ENCODE data around the gene CASS4. TPM values are rescaled to one million over a fixed set of nuclear protein-coding genes. Genes with fewer than 3 reads are reported as not detected.

Gene CASS4
- total and polyA plus RNA-seq, 9 of the 15 experiments (the other 6 are each of a cell fraction or from before 2014, with no cell fraction given), result 8.1 to 53.8 (median 26.7) TPM

DNA sequence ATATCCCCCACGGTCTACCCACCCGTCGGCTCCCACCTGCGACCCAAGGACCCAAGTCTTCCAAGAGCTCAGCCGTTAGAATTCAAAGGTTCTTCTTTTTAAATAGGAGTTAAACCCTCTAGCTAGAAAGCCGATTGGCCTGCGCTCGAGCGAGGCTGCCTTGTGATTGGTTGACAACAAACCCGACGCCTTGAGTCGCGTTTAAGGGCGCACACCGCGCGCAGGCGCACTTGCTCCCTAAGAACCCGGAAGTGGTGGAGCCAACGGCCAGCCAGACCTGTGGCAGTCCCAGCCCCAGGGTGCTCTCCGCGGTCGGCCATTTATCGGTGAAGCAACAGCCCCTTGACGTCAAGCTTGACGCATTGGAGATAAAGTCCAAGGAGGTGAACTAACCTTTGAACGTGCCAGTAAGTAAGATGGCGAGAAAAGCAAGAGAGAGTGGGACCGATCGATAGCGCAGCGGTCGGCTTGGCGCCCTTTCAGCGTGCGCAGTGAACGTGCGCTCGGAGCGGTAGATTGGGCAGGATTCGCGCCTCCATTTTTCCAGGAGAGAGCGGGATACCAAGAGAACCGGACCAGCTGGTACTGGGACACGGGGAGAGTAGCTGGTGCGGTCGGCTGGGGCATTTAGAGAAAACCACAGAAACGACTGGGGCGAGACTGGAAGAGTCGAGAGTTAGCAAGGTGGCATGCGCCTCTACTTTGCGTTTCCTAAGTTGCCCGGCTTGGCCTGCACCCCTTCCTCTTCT lies 19.8 kb upstream of the CASS4 start, which contains the start of the genes AURKA and CSTF1 (continued):
- TF ChIP-seq, protein P1, sequence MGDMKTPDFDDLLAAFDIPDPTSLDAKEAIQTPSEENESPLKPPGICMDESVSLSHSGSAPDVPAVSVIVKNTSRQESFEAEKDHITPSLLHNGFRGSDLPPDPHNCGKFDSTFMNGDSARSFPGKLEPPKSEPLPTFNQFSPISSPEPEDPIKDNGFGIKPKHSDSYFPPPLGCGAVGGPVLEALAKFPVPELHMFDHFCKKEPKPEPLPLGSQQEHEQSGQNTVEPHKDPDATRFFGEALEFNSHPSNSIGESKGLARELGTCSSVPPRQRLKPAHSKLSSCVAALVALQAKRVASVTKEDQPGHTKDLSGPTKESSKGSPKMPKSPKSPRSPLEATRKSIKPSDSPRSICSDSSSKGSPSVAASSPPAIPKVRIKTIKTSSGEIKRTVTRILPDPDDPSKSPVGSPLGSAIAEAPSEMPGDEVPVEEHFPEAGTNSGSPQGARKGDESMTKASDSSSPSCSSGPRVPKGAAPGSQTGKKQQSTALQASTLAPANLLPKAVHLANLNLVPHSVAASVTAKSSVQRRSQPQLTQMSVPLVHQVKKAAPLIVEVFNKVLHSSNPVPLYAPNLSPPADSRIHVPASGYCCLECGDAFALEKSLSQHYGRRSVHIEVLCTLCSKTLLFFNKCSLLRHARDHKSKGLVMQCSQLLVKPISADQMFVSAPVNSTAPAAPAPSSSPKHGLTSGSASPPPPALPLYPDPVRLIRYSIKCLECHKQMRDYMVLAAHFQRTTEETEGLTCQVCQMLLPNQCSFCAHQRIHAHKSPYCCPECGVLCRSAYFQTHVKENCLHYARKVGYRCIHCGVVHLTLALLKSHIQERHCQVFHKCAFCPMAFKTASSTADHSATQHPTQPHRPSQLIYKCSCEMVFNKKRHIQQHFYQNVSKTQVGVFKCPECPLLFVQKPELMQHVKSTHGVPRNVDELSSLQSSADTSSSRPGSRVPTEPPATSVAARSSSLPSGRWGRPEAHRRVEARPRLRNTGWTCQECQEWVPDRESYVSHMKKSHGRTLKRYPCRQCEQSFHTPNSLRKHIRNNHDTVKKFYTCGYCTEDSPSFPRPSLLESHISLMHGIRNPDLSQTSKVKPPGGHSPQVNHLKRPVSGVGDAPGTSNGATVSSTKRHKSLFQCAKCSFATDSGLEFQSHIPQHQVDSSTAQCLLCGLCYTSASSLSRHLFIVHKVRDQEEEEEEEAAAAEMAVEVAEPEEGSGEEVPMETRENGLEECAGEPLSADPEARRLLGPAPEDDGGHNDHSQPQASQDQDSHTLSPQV (IDR thresholded peaks at IDR 0.05), result peak; percentile 60
- TF ChIP-seq NFIC (IDR thresholded peaks at IDR 0.05) (peak; percentile 17; the same call in 1 of the 2 replicates), ZNF239 (CRISPR knock-in tag; IDR thresholded peaks at IDR 0.05) (no peak), ATF1 (CRISPR knock-in tag; IDR thresholded peaks at IDR 0.05) (peak; percentile 40), ATF1 (tag; IDR thresholded peaks at IDR 0.05) (peak; percentile 98), TRIM28 (IDR thresholded peaks at IDR 0.05) (peak; percentile 25; the same call in 1 of the 2 replicates), PHF20 (IDR thresholded peaks at IDR 0.05; ENCODE audit: partially characterized antibody) (peak; percentile 91), SIN3A (IDR thresholded peaks at IDR 0.05; ENCODE audit: borderline replicate concordance in 2 of 2, control insufficient read depth in 1 of 2, low read depth in 2 of 2, low read length in 2 of 2) (peak; percentile 88 to 89; a peak in 3 of 4 replicates), ZNF143 (CRISPR knock-in tag; IDR thresholded peaks at IDR 0.05) (peak; percentile 23; the same call in 1 of the 2 replicates), DDX20 (tag; IDR thresholded peaks at IDR 0.05; ENCODE audit: low read depth) (no peak), DIDO1 (tag; IDR thresholded peaks at IDR 0.05; ENCODE audit: low read depth) (peak; percentile 95), DPF2 (IDR thresholded peaks at IDR 0.05) (peak; percentile 44; the same call in 1 of the 2 replicates)
- TF ChIP-seq, protein P2, sequence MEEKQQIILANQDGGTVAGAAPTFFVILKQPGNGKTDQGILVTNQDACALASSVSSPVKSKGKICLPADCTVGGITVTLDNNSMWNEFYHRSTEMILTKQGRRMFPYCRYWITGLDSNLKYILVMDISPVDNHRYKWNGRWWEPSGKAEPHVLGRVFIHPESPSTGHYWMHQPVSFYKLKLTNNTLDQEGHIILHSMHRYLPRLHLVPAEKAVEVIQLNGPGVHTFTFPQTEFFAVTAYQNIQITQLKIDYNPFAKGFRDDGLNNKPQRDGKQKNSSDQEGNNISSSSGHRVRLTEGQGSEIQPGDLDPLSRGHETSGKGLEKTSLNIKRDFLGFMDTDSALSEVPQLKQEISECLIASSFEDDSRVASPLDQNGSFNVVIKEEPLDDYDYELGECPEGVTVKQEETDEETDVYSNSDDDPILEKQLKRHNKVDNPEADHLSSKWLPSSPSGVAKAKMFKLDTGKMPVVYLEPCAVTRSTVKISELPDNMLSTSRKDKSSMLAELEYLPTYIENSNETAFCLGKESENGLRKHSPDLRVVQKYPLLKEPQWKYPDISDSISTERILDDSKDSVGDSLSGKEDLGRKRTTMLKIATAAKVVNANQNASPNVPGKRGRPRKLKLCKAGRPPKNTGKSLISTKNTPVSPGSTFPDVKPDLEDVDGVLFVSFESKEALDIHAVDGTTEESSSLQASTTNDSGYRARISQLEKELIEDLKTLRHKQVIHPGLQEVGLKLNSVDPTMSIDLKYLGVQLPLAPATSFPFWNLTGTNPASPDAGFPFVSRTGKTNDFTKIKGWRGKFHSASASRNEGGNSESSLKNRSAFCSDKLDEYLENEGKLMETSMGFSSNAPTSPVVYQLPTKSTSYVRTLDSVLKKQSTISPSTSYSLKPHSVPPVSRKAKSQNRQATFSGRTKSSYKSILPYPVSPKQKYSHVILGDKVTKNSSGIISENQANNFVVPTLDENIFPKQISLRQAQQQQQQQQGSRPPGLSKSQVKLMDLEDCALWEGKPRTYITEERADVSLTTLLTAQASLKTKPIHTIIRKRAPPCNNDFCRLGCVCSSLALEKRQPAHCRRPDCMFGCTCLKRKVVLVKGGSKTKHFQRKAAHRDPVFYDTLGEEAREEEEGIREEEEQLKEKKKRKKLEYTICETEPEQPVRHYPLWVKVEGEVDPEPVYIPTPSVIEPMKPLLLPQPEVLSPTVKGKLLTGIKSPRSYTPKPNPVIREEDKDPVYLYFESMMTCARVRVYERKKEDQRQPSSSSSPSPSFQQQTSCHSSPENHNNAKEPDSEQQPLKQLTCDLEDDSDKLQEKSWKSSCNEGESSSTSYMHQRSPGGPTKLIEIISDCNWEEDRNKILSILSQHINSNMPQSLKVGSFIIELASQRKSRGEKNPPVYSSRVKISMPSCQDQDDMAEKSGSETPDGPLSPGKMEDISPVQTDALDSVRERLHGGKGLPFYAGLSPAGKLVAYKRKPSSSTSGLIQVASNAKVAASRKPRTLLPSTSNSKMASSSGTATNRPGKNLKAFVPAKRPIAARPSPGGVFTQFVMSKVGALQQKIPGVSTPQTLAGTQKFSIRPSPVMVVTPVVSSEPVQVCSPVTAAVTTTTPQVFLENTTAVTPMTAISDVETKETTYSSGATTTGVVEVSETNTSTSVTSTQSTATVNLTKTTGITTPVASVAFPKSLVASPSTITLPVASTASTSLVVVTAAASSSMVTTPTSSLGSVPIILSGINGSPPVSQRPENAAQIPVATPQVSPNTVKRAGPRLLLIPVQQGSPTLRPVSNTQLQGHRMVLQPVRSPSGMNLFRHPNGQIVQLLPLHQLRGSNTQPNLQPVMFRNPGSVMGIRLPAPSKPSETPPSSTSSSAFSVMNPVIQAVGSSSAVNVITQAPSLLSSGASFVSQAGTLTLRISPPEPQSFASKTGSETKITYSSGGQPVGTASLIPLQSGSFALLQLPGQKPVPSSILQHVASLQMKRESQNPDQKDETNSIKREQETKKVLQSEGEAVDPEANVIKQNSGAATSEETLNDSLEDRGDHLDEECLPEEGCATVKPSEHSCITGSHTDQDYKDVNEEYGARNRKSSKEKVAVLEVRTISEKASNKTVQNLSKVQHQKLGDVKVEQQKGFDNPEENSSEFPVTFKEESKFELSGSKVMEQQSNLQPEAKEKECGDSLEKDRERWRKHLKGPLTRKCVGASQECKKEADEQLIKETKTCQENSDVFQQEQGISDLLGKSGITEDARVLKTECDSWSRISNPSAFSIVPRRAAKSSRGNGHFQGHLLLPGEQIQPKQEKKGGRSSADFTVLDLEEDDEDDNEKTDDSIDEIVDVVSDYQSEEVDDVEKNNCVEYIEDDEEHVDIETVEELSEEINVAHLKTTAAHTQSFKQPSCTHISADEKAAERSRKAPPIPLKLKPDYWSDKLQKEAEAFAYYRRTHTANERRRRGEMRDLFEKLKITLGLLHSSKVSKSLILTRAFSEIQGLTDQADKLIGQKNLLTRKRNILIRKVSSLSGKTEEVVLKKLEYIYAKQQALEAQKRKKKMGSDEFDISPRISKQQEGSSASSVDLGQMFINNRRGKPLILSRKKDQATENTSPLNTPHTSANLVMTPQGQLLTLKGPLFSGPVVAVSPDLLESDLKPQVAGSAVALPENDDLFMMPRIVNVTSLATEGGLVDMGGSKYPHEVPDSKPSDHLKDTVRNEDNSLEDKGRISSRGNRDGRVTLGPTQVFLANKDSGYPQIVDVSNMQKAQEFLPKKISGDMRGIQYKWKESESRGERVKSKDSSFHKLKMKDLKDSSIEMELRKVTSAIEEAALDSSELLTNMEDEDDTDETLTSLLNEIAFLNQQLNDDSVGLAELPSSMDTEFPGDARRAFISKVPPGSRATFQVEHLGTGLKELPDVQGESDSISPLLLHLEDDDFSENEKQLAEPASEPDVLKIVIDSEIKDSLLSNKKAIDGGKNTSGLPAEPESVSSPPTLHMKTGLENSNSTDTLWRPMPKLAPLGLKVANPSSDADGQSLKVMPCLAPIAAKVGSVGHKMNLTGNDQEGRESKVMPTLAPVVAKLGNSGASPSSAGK (IDR thresholded peaks at IDR 0.05), result peak; percentile 62
